Measurements from ENCODE around the gene HTT. TPM values are rescaled to one million over a fixed set of nuclear protein-coding genes. Genes with fewer than 3 reads are reported as not detected.

The HTT gene
- total RNA-seq, 8 experiments from 2014 or later, result 21.9 to 102 (median 30.1) TPM

DNA sequence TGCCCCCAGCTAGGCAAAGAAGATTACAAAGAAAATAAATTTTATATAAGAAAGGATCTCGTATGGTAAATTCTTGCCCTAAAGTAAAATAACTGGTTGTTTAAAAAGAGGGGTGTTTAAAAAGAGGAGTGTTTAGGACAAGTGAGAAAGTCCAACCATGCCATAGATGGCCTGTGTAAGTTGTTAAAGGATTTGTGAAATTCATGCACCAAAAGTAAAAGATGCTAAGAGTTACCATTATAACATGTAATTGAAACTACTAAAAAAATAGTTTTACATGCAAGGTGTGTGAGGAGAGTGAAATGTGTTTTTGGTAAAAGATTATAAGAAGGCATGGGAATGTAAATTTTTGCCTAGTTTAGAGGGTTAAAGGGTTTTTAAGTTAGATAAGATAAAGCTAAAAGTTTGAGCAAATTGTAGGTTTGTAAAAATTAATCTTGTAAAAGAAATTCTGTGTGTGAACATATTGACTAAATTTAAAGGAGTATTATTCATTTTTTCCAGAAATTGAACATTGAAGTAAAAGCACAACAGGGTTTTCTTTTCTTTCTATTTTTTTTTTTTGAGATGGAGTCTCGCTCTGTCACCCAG is 20.2 kb upstream of the HTT start:
- H3K4me3 ChIP-seq, result no peak overlapping the region
- ATAC-seq (replicated peaks in 6 of 8), result no peak
- H3K27ac ChIP-seq, result no peak overlapping the region
- 50 to 100% (median 78%) methylated on average over 1 to 2 of the region's 2 CpGs; no CpG with 5 or more reads in 1 of the 10 experiments for WGBS, 10 experiments
- in situ Hi-C loops (cut with MboI; ENCODE audit: low pct_unique_long_range_greater_than_20kb in 2 of 9, low sequenced_read_pairs in 9 of 9, unreplicated experiment in 9 of 9), result no loop called here
- no peaks in the 10 kb centered on the region for H3K4me1 ChIP-seq (replicated peaks in 1 of 2)

DNA sequence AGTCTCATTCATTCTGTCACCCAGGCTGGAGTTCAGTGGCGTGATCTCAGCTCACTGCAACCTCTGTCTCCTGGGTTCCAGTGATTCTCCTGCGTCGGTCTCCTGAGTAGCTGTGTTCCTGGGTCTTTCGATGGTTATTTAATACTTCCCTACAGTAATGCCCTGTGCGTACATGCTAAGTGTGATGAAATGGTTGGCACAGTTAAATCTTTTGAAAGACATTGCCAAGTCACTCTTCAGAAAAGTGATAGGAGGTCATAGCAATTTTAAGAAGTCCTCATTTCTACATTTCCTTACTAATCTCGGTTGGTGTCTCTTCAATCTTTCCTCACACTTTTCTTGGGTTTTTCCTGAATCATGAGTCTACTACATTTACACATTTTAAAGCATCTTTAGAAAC is 14.5 kb upstream of the HTT start:
- in situ Hi-C loops (cut with MboI; ENCODE audit: low pct_unique_long_range_greater_than_20kb in 2 of 9, low sequenced_read_pairs in 9 of 9, unreplicated experiment in 9 of 9), result no loop called here
- 20 to 100% (median 88%) methylated on average over 1 to 6 of the region's 6 CpGs for WGBS, 10 experiments
- no peak for ATAC-seq (replicated peaks in 6 of 8)
- no peak overlapping the region for H3K4me3 ChIP-seq
- H3K27ac ChIP-seq, result no peak overlapping the region
- no peaks in the 10 kb centered on the region for H3K4me1 ChIP-seq (replicated peaks in 1 of 2)

DNA sequence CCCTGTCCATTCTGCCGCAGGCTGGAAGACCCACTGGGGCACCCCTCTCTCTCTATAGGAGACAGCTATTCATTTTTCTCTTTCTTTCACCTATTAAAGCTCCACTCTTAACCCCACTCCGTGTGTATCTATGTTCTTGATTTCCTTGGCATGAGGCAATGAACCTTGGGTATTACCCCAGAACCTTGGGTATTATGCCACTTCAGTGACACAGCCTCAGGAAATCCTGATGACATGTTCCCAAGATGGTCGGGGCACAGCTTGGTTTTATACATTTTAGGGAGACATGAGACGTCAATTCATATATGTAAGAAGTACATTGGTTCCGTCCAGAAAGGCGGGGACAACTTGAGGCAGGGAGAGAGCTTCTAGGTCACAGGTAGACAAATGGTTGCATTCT is 13.5 kb upstream of the HTT start:
- H3K4me1 ChIP-seq (replicated peaks in 1 of 2), result no peaks in the 10 kb centered on the region
- in situ Hi-C loops (cut with MboI; ENCODE audit: low pct_unique_long_range_greater_than_20kb in 2 of 9, low sequenced_read_pairs in 9 of 9, unreplicated experiment in 9 of 9), result no loop called here
- no peak for ATAC-seq (replicated peaks in 6 of 8)
- 50 to 100% (median 82%) methylated on average over 1 to 5 of the region's 6 CpGs; no CpG with 5 or more reads in 3 of the 10 experiments for WGBS, 10 experiments
- H3K27ac ChIP-seq, result no peak overlapping the region
- no peak overlapping the region for H3K4me3 ChIP-seq

DNA sequence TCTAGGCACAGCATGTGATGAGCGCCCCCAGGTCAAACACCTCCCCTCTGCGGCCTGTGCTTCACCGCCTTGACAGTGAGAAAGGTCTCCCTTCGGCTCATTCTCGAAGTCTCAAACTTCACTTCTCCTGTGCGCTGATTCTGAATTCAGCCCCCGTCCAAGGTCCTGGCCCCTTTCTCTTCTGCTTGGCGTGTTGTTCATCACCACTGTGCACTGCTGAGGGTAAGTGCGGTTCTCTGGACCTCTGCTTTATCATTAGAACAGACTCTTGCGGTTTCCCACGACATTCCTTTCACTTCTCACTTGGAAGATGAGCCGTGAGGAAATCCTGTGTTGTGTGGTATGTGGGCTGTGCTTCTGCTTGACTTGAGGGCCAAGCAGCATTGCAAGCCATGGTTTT is 12.0 kb upstream of the HTT start:
- no peak for ATAC-seq (replicated peaks in 6 of 8)
- no peak overlapping the region for H3K4me3 ChIP-seq
- H3K4me1 ChIP-seq (replicated peaks in 1 of 2), result no peaks in the 10 kb centered on the region
- H3K27ac ChIP-seq, result no peak overlapping the region
- in situ Hi-C loops (cut with MboI; ENCODE audit: low pct_unique_long_range_greater_than_20kb in 2 of 9, low sequenced_read_pairs in 9 of 9, unreplicated experiment in 9 of 9), result no loop called here
- 40 to 97% (median 83%) methylated on average over 1 to 7 of the region's 12 CpGs; no CpG with 5 or more reads in 2 of the 10 experiments for WGBS, 10 experiments

DNA sequence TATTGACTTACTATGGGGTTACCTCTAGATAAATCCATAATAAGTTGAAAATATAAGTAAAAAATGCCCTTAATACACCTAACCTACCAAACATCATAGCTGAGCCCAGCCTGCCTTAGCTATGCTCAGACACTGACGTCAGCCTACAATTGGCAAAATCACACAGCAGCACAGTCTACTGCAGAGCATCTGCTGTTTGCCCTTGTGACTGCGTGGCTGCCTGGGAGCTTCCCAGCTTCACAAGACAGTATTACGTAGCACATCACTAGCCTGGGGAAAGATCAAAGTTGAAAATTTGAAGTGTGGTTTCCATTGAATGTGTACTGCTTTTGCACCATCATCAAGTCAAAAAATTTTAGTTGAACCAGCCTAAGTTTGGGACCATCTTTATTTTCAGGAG is 8.9 kb upstream of the HTT start:
- Histone ChIP-seq H3K4me1 (replicated peaks in 1 of 2) (no peaks in the 10 kb centered on the region), H3K4me3 (no peak overlapping the region), H3K27ac (no peak overlapping the region)
- ATAC-seq (replicated peaks in 6 of 8), result peak in 1 of 8 experiments; percentile 91
- in situ Hi-C loops (cut with MboI; ENCODE audit: low pct_unique_long_range_greater_than_20kb in 2 of 9, low sequenced_read_pairs in 9 of 9, unreplicated experiment in 9 of 9), result no loop called here
- 28 to 92% (median 62%) methylated on average over 2 to 3 of the region's 3 CpGs; no CpG with 5 or more reads in 4 of the 10 experiments for WGBS, 10 experiments

DNA sequence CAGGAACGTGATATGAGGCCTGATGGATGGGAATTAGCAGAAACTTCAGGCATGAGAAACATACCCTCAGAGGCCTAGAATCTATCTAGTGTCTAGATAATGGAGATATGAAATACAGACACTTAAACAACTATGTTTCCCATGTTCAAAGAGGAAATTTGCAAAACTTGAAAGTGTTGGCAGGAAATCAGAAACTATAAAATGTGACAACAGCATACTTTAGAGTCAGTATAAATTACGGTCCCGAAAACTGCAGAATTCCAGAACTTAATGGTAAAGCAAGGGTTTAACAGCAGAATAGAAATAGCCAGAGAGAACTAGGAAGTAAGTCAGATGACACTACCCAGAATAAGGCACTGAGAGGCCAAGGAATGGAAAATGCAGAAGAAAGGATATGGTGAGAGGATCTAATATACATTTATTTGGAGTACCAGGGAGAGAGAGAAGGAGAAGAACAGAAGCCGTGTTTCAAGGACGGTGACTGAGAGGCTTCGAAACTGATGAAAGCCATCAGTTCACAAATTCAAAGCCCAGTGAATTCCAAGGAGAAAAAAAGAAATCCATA is 7.6 kb upstream of the HTT start:
- Histone ChIP-seq H3K4me1 (replicated peaks in 1 of 2) (no peaks in the 10 kb centered on the region), H3K4me3 (no peak overlapping the region), H3K27ac (no peak overlapping the region)
- 58 to 89% (median 82%) methylated on average over 3 to 6 of the region's 6 CpGs for WGBS, 10 experiments
- no peak for ATAC-seq (replicated peaks in 6 of 8)
- in situ Hi-C loops (cut with MboI; ENCODE audit: low pct_unique_long_range_greater_than_20kb in 2 of 9, low sequenced_read_pairs in 9 of 9, unreplicated experiment in 9 of 9), result no loop called here

DNA sequence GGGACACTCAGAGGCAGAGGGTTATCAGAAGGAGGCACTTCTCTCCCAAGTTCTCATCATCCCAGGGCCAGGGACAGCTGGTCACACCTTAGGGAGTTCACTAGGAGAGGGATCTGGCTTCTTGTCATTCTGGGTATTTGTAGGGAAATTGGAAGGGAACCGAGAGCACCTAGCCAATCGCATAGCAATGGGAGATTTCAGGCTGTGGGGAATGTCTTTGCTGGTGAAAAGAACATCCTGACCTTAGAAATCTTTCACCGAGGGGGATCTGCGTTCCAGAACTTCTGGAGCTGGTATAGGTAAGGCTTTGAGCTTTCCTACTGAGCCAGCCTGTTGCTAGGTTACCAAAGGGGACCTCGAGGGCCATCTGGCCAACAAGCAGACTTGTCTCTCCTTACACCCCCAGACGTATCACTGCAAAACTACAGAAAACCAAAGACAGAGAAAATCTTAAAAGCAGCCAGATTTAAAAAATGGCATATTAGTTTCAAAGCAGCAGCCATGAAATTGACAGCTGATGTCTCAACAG is 6.9 kb upstream of the HTT start:
- ATAC-seq (replicated peaks in 6 of 8), result no peak
- 28 to 66% (median 63%) methylated on average over 1 to 6 of the region's 6 CpGs; no CpG with 5 or more reads in 3 of the 10 experiments for WGBS, 10 experiments
- H3K4me1 ChIP-seq (replicated peaks in 1 of 2), result no peaks in the 10 kb centered on the region

DNA sequence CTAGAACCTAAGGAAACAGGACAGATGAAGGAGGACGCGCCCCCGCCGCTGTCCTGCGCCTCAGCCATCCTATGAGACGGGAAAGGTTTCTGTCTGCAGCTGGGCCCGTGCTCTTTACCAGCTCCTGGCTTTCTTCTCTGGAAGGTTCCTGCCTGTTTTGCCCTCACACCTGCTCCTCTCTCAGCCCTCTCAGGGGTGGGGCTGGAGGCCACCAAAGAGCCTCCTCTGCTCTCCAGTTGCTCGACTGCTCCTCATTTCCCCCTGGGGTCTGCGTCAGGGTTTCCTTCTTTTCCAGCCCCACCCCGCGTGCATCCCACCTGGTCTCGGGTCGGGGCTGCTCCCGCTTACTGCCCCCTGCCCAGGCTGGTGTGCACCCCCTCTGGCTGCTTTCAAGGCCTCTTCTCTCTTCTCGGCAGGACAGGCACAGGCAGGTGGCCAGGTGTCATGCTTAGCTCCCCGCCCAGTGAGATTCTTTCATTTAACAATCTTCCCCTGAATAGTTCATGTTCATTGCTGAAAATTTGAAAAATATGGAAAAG is 4.8 kb upstream of the HTT start:
- in situ Hi-C loops (cut with MboI; ENCODE audit: low pct_unique_long_range_greater_than_20kb in 2 of 9, low sequenced_read_pairs in 9 of 9, unreplicated experiment in 9 of 9), result no loop called here
- no peak overlapping the region for H3K27ac ChIP-seq

More for the DNA sequence above, 6.9 kb upstream of the HTT start:
- no peak overlapping the region for H3K27ac ChIP-seq
- H3K4me3 ChIP-seq, result no peak overlapping the region
- in situ Hi-C loops (cut with MboI; ENCODE audit: low pct_unique_long_range_greater_than_20kb in 2 of 9, low sequenced_read_pairs in 9 of 9, unreplicated experiment in 9 of 9), result no loop called here

DNA sequence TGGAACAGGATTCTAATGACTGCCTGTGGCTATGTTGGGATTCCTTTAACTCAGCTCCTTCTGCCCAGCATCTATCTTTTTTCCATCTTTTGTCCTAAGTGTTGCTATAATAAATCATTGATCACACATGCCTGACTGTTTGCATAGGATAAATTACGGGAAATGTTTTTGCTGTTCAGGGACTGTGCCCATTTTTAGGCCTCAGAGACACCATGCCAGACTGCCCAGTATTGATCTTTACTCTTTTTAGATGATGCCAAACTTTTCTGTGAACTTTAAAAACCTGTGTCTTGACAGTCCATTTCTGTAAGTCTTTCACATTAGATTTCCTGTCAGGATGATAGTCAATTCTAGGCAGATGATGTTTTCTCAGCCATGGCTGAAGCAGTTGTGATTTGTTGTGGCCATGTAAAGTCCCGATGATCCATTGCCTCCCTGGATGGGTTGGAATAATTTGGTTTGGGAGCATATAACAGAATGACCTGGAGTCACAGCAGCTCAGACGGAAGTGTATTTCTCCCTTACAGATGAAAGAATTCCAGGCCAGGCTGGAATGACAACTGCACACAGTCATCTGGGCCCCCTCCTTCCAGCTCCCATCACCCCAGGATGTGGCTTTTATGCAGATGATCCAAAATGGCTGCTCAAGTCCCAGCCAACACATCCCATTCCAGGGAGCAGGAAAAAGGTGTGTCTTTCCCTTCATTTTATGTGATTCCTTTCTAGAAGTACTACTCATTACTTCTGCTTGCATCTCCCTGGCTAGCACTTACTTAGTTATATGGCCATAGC is 3.6 kb upstream of the HTT start:
- Histone ChIP-seq H3K4me3 (no peak overlapping the region), H3K4me1 (replicated peaks in 1 of 2) (peaks cover 0 to 4% of the 10 kb centered on the region in 2 donors), H3K27ac (no peak overlapping the region)
- 40 to 80% (median 67%) methylated on average over 1 to 3 of the region's 3 CpGs; no CpG with 5 or more reads in 2 of the 10 experiments for WGBS, 10 experiments
- in situ Hi-C loops (cut with MboI; ENCODE audit: low pct_unique_long_range_greater_than_20kb in 2 of 9, low sequenced_read_pairs in 9 of 9, unreplicated experiment in 9 of 9), result no loop called here
- ATAC-seq (replicated peaks in 6 of 8), result no peak

More for the DNA sequence above, 4.8 kb upstream of the HTT start:
- WGBS, 10 experiments, result 24 to 100% (median 80%) methylated on average over 1 to 12 of the region's 16 CpGs; no CpG with 5 or more reads in 3 of the 10 experiments
- Histone ChIP-seq H3K4me3 (no peak overlapping the region), H3K4me1 (replicated peaks in 1 of 2) (peaks cover 0 to 2% of the 10 kb centered on the region in 2 donors)
- no peak for ATAC-seq (replicated peaks in 6 of 8)

DNA sequence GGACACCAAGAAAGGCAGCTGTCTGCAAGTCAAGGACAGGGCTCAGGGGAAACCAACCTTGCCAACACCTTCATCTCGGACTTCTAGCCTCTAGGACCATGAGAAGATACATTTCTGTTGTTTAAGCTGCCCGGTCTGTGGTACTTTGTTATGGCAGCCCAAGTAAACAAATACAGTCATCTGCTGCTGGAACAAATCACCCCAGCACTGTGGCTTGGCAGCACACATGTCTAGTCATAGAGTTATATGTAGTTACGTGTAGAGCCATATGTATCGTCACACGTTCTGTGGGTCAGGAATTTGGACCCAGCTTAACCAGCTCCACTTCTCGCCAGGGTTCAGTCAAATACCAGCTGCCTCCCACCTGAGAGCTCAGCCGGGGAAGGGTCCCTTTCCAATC is 2.7 kb upstream of the HTT start:
- no peak overlapping the region for H3K4me3 ChIP-seq
- in situ Hi-C loops (cut with MboI; ENCODE audit: low pct_unique_long_range_greater_than_20kb in 2 of 9, low sequenced_read_pairs in 9 of 9, unreplicated experiment in 9 of 9), result no loop called here
- H3K27ac ChIP-seq, result no peak overlapping the region
- WGBS, 10 experiments, result 40 to 100% (median 85%) methylated on average over 1 to 5 of the region's 7 CpGs; no CpG with 5 or more reads in 3 of the 10 experiments
- H3K4me1 ChIP-seq (replicated peaks in 1 of 2), result peaks cover 2 to 10% of the 10 kb centered on the region in 2 donors
- ATAC-seq (replicated peaks in 6 of 8), result no peak

DNA sequence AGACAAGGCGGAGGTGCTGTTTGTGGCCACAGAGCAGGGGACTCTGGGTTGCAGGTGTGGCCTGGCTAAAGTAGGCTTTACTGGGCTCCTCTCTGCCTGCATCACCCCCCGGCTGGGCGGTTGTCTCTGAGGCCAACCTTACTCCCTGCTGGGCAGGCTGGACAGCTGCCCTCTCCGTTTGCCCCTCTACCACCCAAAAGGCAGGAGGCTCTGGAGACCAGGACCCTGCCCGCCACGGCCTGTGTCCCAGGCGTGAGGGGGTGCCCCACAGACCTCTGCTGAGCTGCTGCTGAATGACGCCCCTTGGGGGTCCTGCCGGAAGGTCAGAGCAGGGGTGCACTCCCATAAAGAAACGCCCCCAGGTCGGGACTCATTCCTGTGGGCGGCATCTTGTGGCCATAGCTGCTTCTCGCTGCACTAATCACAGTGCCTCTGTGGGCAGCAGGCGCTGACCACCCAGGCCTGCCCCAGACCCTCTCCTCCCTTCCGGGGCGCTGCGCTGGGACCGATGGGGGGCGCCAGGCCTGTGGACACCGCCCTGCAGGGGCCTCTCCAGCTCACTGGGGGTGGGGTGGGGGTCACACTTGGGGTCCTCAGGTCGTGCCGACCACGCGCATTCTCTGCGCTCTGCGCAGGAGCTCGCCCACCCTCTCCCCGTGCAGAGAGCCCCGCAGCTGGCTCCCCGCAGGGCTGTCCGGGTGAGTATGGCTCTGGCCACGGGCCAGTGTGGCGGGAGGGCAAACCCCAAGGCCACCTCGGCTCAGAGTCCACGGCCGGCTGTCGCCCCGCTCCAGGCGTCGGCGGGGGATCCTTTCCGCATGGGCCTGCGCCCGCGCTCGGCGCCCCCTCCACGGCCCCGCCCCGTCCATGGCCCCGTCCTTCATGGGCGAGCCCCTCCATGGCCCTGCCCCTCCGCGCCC is 1.1 kb upstream of the HTT start:
- H3K27ac ChIP-seq, result peak overlapping the region; percentile 84 to 85
- peak; percentile 18 to 62 (median 52) for ATAC-seq (replicated peaks in 6 of 8)
- WGBS, 10 experiments, result 27 to 73% (median 40%) methylated on average over 2 of the region's 54 CpGs; no CpG with 5 or more reads in 7 of the 10 experiments
- in situ Hi-C loops (cut with MboI; ENCODE audit: low pct_unique_long_range_greater_than_20kb in 2 of 9, low sequenced_read_pairs in 9 of 9, unreplicated experiment in 9 of 9), result no loop called here
- peaks cover 2 to 10% of the 10 kb centered on the region in 2 donors for H3K4me1 ChIP-seq (replicated peaks in 1 of 2)
- peak overlapping the region; percentile 47 to 60 (median 55) for H3K4me3 ChIP-seq

Data from motor neuron (in vitro differentiated cells).